DMS153 treated with DMSO at 0.1 percent for 48 hours (cell line): Measurements from ENCODE around the gene KLF8.

Experiments
- DNase-seq: peaks from one replicate; lab custom pipeline; 2025; ENCODE audit not compliant: unreplicated experiment; lab: John Stamatoyannopoulos, UW

The KLF8 gene

GRCh38 chrX:56309881-56310280 is 77.7 kb downstream of the KLF8 start:
- no peak for DNase-seq

GRCh38 chrX:56310581-56310980 is 78.4 kb downstream of the KLF8 start:
- DNase-seq = no peak

GRCh38 chrX:56313308-56313707 is 81.2 kb downstream of the KLF8 start:
- no peak for DNase-seq

GRCh38 chrX:56314334-56314733 is 82.2 kb downstream of the KLF8 start:
- no peak for DNase-seq

GRCh38 chrX:56318076-56318475 is 85.9 kb downstream of the KLF8 start:
- DNase-seq = no peak

- no peak for DNase-seq
Measured at GRCh38 chrX:56319165-56319564, 87.0 kb downstream of the KLF8 start.
